HEK293 (cell line): ENCODE measurements around the gene ANKRD33B.

Source experiments
- CTCF ChIA-PET: fragments of 350-600 bp; formaldehyde crosslinking; extraction: SDS; loops from one replicate; lab custom pipeline; 2021; ENCODE audit warnings: antibody characterized with exemption; lab: Yijun Ruan, JAX
- POLR2A ChIA-PET: fragments of 300-600 bp; formaldehyde crosslinking; extraction: SDS; loops from one replicate; lab custom pipeline; 2020; ENCODE audit warnings: antibody characterized with exemption, inconsistent platforms; lab: Yijun Ruan, JAX
- H3K27ac ChIP-seq: fragments of 200-500 bp; sonication (Bioruptor generic); 2 replicates; pipeline ENCODE4 v1.5.1; 2014; ENCODE audit warnings: low read depth, low read length, control low read depth, inconsistent platforms; ENCODE audit errors: extremely low read depth
- H3K36me3 ChIP-seq, 2 experiments: fragments of 200-500 bp in 1 of 2; sonication (Bioruptor generic) in 1 of 2; 1 replicate in 1 of 2; 2 replicates in 1 of 2; pipeline ENCODE4 v1.5.1; 2014 to 2017; ENCODE audit warnings: inconsistent platforms in 2 of 2, low read length in 2 of 2; ENCODE audit not compliant: control insufficient read depth in 2 of 2, insufficient read depth in 1 of 2
- H3K4me1 ChIP-seq: fragments of 200-500 bp; sonication (Bioruptor generic); 2 replicates; pipeline ENCODE4 v1.5.1; 2014; ENCODE audit warnings: mild to moderate bottlenecking, low read length, inconsistent platforms; ENCODE audit not compliant: control insufficient read depth, insufficient read depth
- H3K4me3 ChIP-seq: 2 replicates; pipeline ENCODE4 v1.5.1; 2011; ENCODE audit warnings: low read depth, mild to moderate bottlenecking, control low read depth, low read length, moderate library complexity
- H3K9me3 ChIP-seq: fragments of 200-500 bp; sonication (Bioruptor generic); 2 replicates; pipeline ENCODE4 v1.5.1; 2014; ENCODE audit warnings: low read depth, low read length, inconsistent platforms; ENCODE audit not compliant: control insufficient read depth, insufficient read depth
- ZBTB8A ChIP-seq: fragments of 450-650 bp; formaldehyde crosslinking; IDR thresholded peaks from 2 replicates; pipeline ENCODE4 v1.5.1; 2016; ENCODE audit warnings: missing biosample characterization, missing genetic modification characterization
- ZIC2 ChIP-seq: fragments of 450-650 bp; formaldehyde crosslinking; IDR thresholded peaks from 2 replicates; pipeline ENCODE4 v1.5.1; 2016; ENCODE audit warnings: missing biosample characterization, missing genetic modification characterization
- ZNF132 ChIP-seq: fragments of 450-650 bp; formaldehyde crosslinking; IDR thresholded peaks from 2 replicates; pipeline ENCODE4 v1.5.1; 2017; ENCODE audit warnings: missing biosample characterization, missing genetic modification characterization, borderline replicate concordance
- ZNF138 ChIP-seq: fragments of 450-650 bp; formaldehyde crosslinking; IDR thresholded peaks from 2 replicates; pipeline ENCODE4 v1.5.1; 2016; ENCODE audit warnings: missing biosample characterization, missing genetic modification characterization, borderline replicate concordance
- ZNF335 ChIP-seq: fragments of 450-650 bp; formaldehyde crosslinking; conservative IDR thresholded peaks from 2 replicates; pipeline ENCODE4 v1.5.1; 2016; ENCODE audit warnings: missing biosample characterization, missing genetic modification characterization
- ZNF350 ChIP-seq: fragments of 450-650 bp; formaldehyde crosslinking; IDR thresholded peaks from 2 replicates; pipeline ENCODE4 v1.5.0; 2017; ENCODE audit warnings: missing biosample characterization, mild to moderate bottlenecking, missing genetic modification characterization
- ZNF354C ChIP-seq: fragments of 450-650 bp; formaldehyde crosslinking; IDR thresholded peaks from 2 replicates; pipeline ENCODE4 v1.5.1; 2016; ENCODE audit warnings: missing biosample characterization, missing genetic modification characterization, low read depth, borderline replicate concordance
- ZNF629 ChIP-seq: fragments of 450-650 bp; formaldehyde crosslinking; IDR thresholded peaks from 2 replicates; pipeline ENCODE4 v1.5.1; 2017; ENCODE audit warnings: missing biosample characterization, missing genetic modification characterization
- ZNF660 ChIP-seq: fragments of 450-650 bp; IDR thresholded peaks from 2 replicates; pipeline ENCODE4 v1.5.1; 2018; ENCODE audit warnings: missing biosample characterization, mild to moderate bottlenecking, missing genetic modification characterization
- TF ChIP-seq, protein P1 (sequence below): fragments of 450-650 bp; formaldehyde crosslinking; IDR thresholded peaks from 2 replicates; pipeline ENCODE4 v1.5.1; 2016; ENCODE audit warnings: missing biosample characterization, missing genetic modification characterization
- TF ChIP-seq, protein P2 (sequence below): fragments of 450-650 bp; formaldehyde crosslinking; IDR thresholded peaks from 2 replicates; pipeline ENCODE4 v1.5.1; 2016; ENCODE audit warnings: missing biosample characterization, missing genetic modification characterization
- TF ChIP-seq, protein P3 (sequence below): fragments of 450-650 bp; formaldehyde crosslinking; IDR thresholded peaks from 2 replicates; pipeline ENCODE4 v1.5.1; 2016; ENCODE audit warnings: missing biosample characterization, missing genetic modification characterization
- TF ChIP-seq, protein P4 (sequence below): sonication (generic); formaldehyde crosslinking; IDR thresholded peaks from 2 replicates; pipeline ENCODE4 v1.8.1; 2022; ENCODE audit warnings: mild to moderate bottlenecking, moderate library complexity, missing genetic modification reagents

The ANKRD33B gene

DNA sequence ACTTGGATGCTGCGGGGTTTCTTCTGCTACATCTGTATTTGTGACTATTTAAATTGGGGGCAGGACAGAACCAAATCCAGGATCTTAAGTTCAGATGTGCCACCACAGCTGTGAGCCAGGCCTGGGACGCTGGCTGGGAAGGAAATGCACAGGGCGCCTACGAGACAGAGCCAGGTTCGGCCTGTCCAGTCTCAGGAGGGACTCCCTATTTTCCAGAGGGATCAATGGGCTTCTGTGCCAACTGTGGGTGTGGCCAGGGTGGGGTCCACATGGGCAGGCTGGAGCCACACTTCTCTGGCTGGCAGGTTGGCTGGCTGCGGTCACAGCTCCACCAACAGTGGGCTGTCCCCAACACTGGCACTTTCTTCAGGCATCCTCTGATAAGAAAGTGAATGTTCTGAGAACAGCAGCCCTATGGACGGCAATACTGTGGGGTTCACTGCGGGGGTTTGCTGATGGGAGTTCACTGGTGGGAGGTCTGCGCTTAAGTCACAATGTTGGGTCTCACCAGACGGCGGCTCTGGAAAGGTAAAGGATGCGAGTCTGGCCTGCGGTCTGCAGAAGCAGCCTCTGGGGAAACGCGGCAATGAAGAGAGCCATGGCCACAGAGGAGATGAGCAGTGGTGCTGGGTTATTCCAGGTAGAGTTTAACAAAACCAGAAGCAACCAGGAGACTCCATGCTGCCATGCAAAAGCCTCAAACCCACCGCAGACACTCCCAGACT is 119.1 kb downstream of the ANKRD33B start (continued):
- TF ChIP-seq ZNF335 (tag by site-specific recombination) = no peak
- TF ChIP-seq, protein P1, sequence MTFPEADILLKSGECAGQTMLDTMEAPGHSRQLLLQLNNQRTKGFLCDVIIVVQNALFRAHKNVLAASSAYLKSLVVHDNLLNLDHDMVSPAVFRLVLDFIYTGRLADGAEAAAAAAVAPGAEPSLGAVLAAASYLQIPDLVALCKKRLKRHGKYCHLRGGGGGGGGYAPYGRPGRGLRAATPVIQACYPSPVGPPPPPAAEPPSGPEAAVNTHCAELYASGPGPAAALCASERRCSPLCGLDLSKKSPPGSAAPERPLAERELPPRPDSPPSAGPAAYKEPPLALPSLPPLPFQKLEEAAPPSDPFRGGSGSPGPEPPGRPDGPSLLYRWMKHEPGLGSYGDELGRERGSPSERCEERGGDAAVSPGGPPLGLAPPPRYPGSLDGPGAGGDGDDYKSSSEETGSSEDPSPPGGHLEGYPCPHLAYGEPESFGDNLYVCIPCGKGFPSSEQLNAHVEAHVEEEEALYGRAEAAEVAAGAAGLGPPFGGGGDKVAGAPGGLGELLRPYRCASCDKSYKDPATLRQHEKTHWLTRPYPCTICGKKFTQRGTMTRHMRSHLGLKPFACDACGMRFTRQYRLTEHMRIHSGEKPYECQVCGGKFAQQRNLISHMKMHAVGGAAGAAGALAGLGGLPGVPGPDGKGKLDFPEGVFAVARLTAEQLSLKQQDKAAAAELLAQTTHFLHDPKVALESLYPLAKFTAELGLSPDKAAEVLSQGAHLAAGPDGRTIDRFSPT (tag by site-specific recombination) = no peak
- no peak for TF ChIP-seq ZNF629 (tag by site-specific recombination)
- TF ChIP-seq, protein P2, sequence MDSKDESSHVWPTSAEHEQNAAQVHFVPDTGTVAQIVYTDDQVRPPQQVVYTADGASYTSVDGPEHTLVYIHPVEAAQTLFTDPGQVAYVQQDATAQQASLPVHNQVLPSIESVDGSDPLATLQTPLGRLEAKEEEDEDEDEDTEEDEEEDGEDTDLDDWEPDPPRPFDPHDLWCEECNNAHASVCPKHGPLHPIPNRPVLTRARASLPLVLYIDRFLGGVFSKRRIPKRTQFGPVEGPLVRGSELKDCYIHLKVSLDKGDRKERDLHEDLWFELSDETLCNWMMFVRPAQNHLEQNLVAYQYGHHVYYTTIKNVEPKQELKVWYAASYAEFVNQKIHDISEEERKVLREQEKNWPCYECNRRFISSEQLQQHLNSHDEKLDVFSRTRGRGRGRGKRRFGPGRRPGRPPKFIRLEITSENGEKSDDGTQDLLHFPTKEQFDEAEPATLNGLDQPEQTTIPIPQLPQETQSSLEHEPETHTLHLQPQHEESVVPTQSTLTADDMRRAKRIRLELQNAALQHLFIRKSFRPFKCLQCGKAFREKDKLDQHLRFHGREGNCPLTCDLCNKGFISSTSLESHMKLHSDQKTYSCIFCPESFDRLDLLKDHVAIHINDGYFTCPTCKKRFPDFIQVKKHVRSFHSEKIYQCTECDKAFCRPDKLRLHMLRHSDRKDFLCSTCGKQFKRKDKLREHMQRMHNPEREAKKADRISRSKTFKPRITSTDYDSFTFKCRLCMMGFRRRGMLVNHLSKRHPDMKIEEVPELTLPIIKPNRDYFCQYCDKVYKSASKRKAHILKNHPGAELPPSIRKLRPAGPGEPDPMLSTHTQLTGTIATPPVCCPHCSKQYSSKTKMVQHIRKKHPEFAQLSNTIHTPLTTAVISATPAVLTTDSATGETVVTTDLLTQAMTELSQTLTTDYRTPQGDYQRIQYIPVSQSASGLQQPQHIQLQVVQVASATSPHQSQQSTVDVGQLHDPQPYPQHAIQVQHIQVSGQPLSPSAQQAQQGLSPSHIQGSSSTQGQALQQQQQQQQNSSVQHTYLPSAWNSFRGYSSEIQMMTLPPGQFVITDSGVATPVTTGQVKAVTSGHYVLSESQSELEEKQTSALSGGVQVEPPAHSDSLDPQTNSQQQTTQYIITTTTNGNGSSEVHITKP = no peak
- TF ChIP-seq ZNF350 (tag by site-specific recombination) = no peak
- TF ChIP-seq ZNF132 (tag by site-specific recombination) = no peak
- no peak for TF ChIP-seq ZIC2 (tag by site-specific recombination)
- no peak for TF ChIP-seq ZNF660 (tag by site-specific recombination)
- TF ChIP-seq ZNF354C (tag by site-specific recombination) = no peak

DNA sequence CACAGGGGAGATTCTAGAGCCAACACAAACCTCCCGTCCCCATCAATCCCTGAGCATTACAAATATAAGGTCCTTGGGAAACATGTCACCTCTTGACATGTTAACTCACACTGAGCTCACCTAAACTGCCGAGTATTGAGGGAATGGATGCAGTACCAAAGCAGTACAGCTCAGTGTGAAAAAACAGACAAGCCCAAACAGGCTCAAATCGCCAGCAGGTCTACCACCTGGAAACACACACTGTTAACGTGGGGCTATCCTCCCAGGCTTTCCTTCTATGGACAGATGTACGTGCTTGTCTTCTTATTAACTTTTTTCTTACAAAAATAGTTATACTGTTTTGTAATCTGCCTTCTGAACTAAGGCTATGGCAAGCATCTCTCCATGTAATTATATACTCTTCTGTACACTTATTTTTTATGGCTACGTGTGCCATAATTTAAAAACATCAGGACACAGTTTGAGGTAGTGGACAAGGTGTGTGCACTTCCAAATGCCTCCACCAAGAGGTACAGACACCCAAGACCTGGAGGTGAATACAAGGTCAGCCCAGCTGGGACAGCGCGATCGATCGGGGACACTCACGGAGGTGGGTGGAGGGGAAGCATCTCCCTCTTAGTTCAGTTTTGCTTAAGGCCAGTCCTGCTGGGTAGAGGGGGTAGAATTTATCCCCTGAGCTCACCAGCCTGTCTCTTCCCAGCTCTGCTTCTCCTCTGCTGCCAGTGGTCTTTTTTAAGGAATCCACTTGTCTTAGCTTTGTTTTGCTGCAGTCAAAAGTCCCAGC is 120.6 kb downstream of the ANKRD33B start:
- peaks cover 0 to 25% of the 10 kb centered on the region in 2 experiments; a peak in 1 of 3 replicates for H3K36me3 ChIP-seq
- TF ChIP-seq ZBTB8A (tag by site-specific recombination) = no peak
- no peak for TF ChIP-seq ZNF138 (tag by site-specific recombination)
- TF ChIP-seq, protein P3, sequence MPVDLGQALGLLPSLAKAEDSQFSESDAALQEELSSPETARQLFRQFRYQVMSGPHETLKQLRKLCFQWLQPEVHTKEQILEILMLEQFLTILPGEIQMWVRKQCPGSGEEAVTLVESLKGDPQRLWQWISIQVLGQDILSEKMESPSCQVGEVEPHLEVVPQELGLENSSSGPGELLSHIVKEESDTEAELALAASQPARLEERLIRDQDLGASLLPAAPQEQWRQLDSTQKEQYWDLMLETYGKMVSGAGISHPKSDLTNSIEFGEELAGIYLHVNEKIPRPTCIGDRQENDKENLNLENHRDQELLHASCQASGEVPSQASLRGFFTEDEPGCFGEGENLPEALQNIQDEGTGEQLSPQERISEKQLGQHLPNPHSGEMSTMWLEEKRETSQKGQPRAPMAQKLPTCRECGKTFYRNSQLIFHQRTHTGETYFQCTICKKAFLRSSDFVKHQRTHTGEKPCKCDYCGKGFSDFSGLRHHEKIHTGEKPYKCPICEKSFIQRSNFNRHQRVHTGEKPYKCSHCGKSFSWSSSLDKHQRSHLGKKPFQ (tag by site-specific recombination) = no peak
- TF ChIP-seq, protein P4, sequence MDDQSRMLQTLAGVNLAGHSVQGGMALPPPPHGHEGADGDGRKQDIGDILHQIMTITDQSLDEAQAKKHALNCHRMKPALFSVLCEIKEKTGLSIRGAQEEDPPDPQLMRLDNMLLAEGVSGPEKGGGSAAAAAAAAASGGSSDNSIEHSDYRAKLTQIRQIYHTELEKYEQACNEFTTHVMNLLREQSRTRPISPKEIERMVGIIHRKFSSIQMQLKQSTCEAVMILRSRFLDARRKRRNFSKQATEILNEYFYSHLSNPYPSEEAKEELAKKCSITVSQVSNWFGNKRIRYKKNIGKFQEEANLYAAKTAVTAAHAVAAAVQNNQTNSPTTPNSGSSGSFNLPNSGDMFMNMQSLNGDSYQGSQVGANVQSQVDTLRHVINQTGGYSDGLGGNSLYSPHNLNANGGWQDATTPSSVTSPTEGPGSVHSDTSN (CRISPR knock-in tag) = no peak
- H3K27ac ChIP-seq = no peak overlapping the region
- no peak overlapping the region for H3K4me3 ChIP-seq
- POLR2A ChIA-PET = no interaction called here
- H3K4me1 ChIP-seq = no peaks in the 10 kb centered on the region
- CTCF ChIA-PET = interaction anchor here (0.6 to 1.1 kb wide), 4 partner anchors 8 to 517 kb away, joined by 3 to 5 read pairs (median 3); no protein-coding TSS in a partner anchor
- no peaks in the 10 kb centered on the region for H3K9me3 ChIP-seq
